ENCODE results near the gene RMRP.

RMRP gene

GRCh38 chr9:35619800-35620158 lies 38.0 kb downstream of the RMRP start:
- no peak for TF ChIP-seq SUZ12 (IDR thresholded peaks at IDR 0.05)
- DNase-seq (ENCODE audit: extremely low spot score): no peak
- ChIA-PET CTCF (no interaction called here), POLR2A (interaction anchor here (0.7 kb wide), 1 partner anchor 8 kb away, joined by 3 read pairs; no protein-coding TSS in a partner anchor)

GRCh38 chr9:35618854-35619799 lies 38.7 kb downstream of the RMRP start:
- POLR2A ChIA-PET: interaction anchor here (0.7 kb wide), 1 partner anchor 8 kb away, joined by 3 read pairs; no protein-coding TSS in a partner anchor
- CTCF ChIA-PET: no interaction called here
- TF ChIP-seq FOXK2 (IDR thresholded peaks at IDR 0.05): no peak
- no peak for TF ChIP-seq NFRKB (IDR thresholded peaks at IDR 0.05)
- TF ChIP-seq FOXA1 (IDR thresholded peaks at IDR 0.05): no peak
- no peak for TF ChIP-seq HDGF (IDR thresholded peaks at IDR 0.05; ENCODE audit: borderline replicate concordance)
- no peak for TF ChIP-seq L3MBTL2 (conservative IDR thresholded peaks at IDR 0.05)
- TF ChIP-seq SUZ12 (IDR thresholded peaks at IDR 0.05): no peak
- TF ChIP-seq TARDBP (IDR thresholded peaks at IDR 0.05): no peak
- no peak for TF ChIP-seq LEF1 (IDR thresholded peaks at IDR 0.05; ENCODE audit: borderline replicate concordance)
- no peak for TF ChIP-seq BHLHE40 (IDR thresholded peaks at IDR 0.05; ENCODE audit: borderline replicate concordance)
- no peak for TF ChIP-seq ARNT (IDR thresholded peaks at IDR 0.05)
- no peak for TF ChIP-seq ZNF384 (IDR thresholded peaks at IDR 0.05)
- no peak for TF ChIP-seq PKNOX1 (IDR thresholded peaks at IDR 0.05)
- TF ChIP-seq SP1 (IDR thresholded peaks at IDR 0.05): no peak
- TF ChIP-seq CTBP1 (IDR thresholded peaks at IDR 0.05; ENCODE audit: borderline replicate concordance): no peak
- TF ChIP-seq ELF4 (IDR thresholded peaks at IDR 0.05): no peak
- TF ChIP-seq FOXM1 (IDR thresholded peaks at IDR 0.05; ENCODE audit: borderline replicate concordance): no peak
- no peak for DNase-seq (ENCODE audit: extremely low spot score)

GRCh38 chr9:35618325-35618727 lies 39.5 kb downstream of the RMRP start, which contains the start of gene CD72:
Gene CD72 (minus strand): TSS chr9:35618413. CDS start chr9:35618303, 110 bp downstream.
- CTCF ChIA-PET: no interaction called here
- TF ChIP-seq SP1 (IDR thresholded peaks at IDR 0.05): no peak
- DNase-seq (ENCODE audit: extremely low spot score): no peak
- POLR2A ChIA-PET: no interaction called here

GRCh38 chr9:35617548-35617947 lies 40.3 kb downstream of the RMRP start:
- DNase-seq (ENCODE audit: extremely low spot score): no peak
- ChIA-PET CTCF (no interaction called here), POLR2A (no interaction called here)
- TF ChIP-seq LEF1 (IDR thresholded peaks at IDR 0.05; ENCODE audit: borderline replicate concordance): no peak

- DNase-seq (ENCODE audit: extremely low spot score): no peak
- POLR2A ChIA-PET: no interaction called here
- TF ChIP-seq FOXK2 (IDR thresholded peaks at IDR 0.05) (no peak), PKNOX1 (IDR thresholded peaks at IDR 0.05) (no peak)
- CTCF ChIA-PET: no interaction called here
Measured at GRCh38 chr9:35616681-35617459, 40.9 kb downstream of the RMRP start.

GRCh38 chr9:35615981-35616680 lies 41.7 kb downstream of the RMRP start:
- no peak for DNase-seq (ENCODE audit: extremely low spot score)
- CTCF ChIA-PET: no interaction called here
- TF ChIP-seq BHLHE40 (IDR thresholded peaks at IDR 0.05; ENCODE audit: borderline replicate concordance) (no peak), PKNOX1 (IDR thresholded peaks at IDR 0.05) (no peak), HDGF (IDR thresholded peaks at IDR 0.05; ENCODE audit: borderline replicate concordance) (no peak), SP1 (IDR thresholded peaks at IDR 0.05) (no peak), FOXA1 (IDR thresholded peaks at IDR 0.05) (no peak), L3MBTL2 (conservative IDR thresholded peaks at IDR 0.05) (no peak), FOXK2 (IDR thresholded peaks at IDR 0.05) (no peak), ARNT (IDR thresholded peaks at IDR 0.05) (no peak), TARDBP (IDR thresholded peaks at IDR 0.05) (no peak), ELF4 (IDR thresholded peaks at IDR 0.05) (no peak), FOXM1 (IDR thresholded peaks at IDR 0.05; ENCODE audit: borderline replicate concordance) (no peak), CTBP1 (IDR thresholded peaks at IDR 0.05; ENCODE audit: borderline replicate concordance) (no peak), ZNF384 (IDR thresholded peaks at IDR 0.05) (no peak), SUZ12 (IDR thresholded peaks at IDR 0.05) (no peak), LEF1 (IDR thresholded peaks at IDR 0.05; ENCODE audit: borderline replicate concordance) (no peak), NFRKB (IDR thresholded peaks at IDR 0.05) (no peak)
- POLR2A ChIA-PET: interaction anchor here (1.3 kb wide), 1 partner anchor 13 kb away, joined by 3 read pairs; no protein-coding TSS in a partner anchor
